ENCODE measurements around the gene TRUB1.

GRCh38 chr10:114992189-114992775 lies 54.3 kb downstream of the TRUB1 start:
- TF ChIP-seq POLR2AphosphoS5 (IDR thresholded peaks at IDR 0.05) (no peak), CTCF (IDR thresholded peaks at IDR 0.05) (no peak), EP300 (IDR thresholded peaks at IDR 0.05) (no peak), POLR2A (IDR thresholded peaks at IDR 0.05) (no peak)

Data from gastroesophageal sphincter (tissue), 3 donors.